ENCODE measurements around the gene KLHL29. TPM values are rescaled to one million over a fixed set of nuclear protein-coding genes. Genes with fewer than 3 reads are reported as not detected.

KLHL29 gene
- total RNA-seq, 1 experiment from 2014 or later: 12.2 TPM

DNA sequence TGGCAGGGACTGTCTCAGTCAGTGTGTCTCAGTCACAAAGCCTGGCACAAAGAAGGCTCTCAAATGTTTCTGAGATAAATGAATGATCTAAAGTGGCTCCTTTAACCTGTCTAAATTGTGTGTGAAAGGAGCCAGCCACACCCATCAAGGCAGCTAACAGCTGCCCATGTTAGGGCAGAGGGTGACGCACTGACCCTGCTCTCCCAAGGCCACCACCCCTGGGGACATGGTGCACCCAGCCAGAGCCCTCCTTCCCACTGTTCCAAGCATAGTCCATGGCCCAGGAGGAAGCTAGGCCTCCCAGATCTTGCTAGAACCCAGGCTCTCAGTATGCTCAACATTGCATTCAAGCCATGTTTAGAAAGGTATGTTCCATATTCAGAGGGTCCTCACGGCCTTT, 100.3 kb downstream of the KLHL29 start:
- intact Hi-C loops (cut with micrococcal nuclease; ENCODE audit: unreplicated experiment): no loop called here

DNA sequence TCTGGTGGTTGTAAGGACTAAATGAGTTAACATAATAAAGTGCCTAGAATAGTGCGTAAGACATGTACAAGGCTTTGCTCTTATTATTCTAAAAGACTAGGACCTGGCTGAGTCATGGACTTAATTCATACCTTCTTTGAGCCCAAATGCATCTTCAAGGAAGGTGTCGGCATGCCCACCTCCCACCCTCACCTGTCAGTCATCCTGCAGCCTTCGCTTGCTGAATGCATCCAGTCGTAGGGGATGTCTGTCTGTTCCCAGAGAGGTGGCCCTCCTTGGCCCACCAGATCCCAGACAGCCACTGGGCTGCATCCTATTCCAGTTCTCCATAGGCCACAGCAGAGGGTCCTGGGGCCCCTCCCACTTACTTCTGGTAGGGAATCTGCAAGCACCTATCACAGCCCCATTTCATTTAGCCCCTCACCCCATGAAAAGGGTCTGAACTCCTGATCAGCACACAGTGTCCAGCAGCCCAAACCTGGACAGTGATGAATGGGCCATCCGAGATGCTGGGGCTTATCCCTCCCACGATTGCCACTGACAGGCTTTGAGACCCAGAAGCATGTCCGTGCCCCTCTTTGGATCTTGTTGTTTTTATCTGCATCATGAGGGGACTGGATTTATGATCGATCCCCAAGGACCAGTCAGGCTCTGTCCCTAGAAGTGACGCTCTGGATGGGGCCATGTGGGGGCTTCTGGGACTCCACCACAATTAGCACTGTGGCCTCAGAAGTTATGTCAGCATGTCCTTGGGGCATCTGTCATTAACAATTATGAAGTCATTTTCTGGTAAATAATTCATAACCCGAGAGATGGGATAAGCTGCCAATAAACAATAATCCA, 101.1 kb downstream of the KLHL29 start:
- no peak for DNase-seq (ENCODE audit: low spot score)
- no peaks in the 10 kb centered on the region for H3K36me3 ChIP-seq (ENCODE audit: insufficient read depth, low read length, poor library complexity, severe bottlenecking)
- no peak overlapping the region for H3K27ac ChIP-seq (ENCODE audit: low read depth, low read length, poor library complexity, severe bottlenecking)
- H3K9me3 ChIP-seq (ENCODE audit: low read depth, low read length, poor library complexity, severe bottlenecking): no peaks in the 10 kb centered on the region
- H3K27me3 ChIP-seq (replicated peaks; ENCODE audit: insufficient read depth, low read depth, low read length, poor library complexity): no peaks in the 10 kb centered on the region
- CTCF ChIA-PET: no interaction called here
- H3K4me1 ChIP-seq (ENCODE audit: insufficient read depth, low read length, poor library complexity, severe bottlenecking): peaks cover 5% of the 10 kb centered on the region
- TF ChIP-seq CTCF (conservative IDR thresholded peaks at IDR 0.05; ENCODE audit: low read depth, low read length): no peak
- no peak for TF ChIP-seq EZH2 (IDR thresholded peaks at IDR 0.05; ENCODE audit: borderline replicate concordance, low read depth, low read length, poor library complexity, severe bottlenecking)
- intact Hi-C loops (cut with micrococcal nuclease; ENCODE audit: unreplicated experiment): no loop called here
- H3K4me3 ChIP-seq (ENCODE audit: low read depth, low read length, poor library complexity, severe bottlenecking): no peak overlapping the region
- POLR2A ChIA-PET (ENCODE audit: low non-redundant PET): no interaction called here
- no TSS peak for BruUV-seq (replicated peaks)

More for the DNA sequence above, 100.3 kb downstream of the KLHL29 start:
- Histone ChIP-seq H3K27ac (ENCODE audit: low read depth, low read length, poor library complexity, severe bottlenecking) (no peak overlapping the region), H3K9me3 (ENCODE audit: low read depth, low read length, poor library complexity, severe bottlenecking) (no peaks in the 10 kb centered on the region), H3K27me3 (replicated peaks; ENCODE audit: insufficient read depth, low read depth, low read length, poor library complexity) (no peaks in the 10 kb centered on the region), H3K4me1 (ENCODE audit: insufficient read depth, low read length, poor library complexity, severe bottlenecking) (peaks cover 13% of the 10 kb centered on the region), H3K4me3 (ENCODE audit: low read depth, low read length, poor library complexity, severe bottlenecking) (no peak overlapping the region), H3K36me3 (ENCODE audit: insufficient read depth, low read length, poor library complexity, severe bottlenecking) (no peaks in the 10 kb centered on the region)
- no peak for TF ChIP-seq CTCF (conservative IDR thresholded peaks at IDR 0.05; ENCODE audit: low read depth, low read length)
- TF ChIP-seq EZH2 (IDR thresholded peaks at IDR 0.05; ENCODE audit: borderline replicate concordance, low read depth, low read length, poor library complexity, severe bottlenecking): no peak
- ChIA-PET CTCF (no interaction called here), POLR2A (ENCODE audit: low non-redundant PET) (no interaction called here)
- no TSS peak for BruUV-seq (replicated peaks)
- no peak for DNase-seq (ENCODE audit: low spot score)

DNA sequence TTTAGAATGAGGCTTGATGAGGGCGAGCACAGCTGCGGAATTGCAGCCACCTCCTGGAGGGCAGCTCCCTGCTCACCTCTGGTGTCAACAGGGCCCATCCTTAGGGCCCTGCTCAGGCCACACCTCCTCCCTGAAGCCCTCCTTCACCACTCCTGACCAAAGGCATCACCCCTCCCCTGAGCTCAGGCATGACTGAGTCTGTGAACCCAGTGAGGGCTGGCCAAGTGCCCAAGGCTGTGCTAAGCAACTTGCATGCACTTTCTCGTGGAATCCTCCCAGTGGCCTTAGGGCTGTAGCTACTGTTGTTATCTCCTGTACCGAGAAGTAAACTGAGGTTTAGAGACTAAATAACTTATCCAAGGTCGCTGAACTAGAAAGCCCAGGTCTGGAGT, 101.7 kb downstream of the KLHL29 start:
- H3K9me3 ChIP-seq (ENCODE audit: low read depth, low read length, poor library complexity, severe bottlenecking): no peaks in the 10 kb centered on the region
- intact Hi-C loops (cut with micrococcal nuclease; ENCODE audit: unreplicated experiment): no loop called here
- no peak overlapping the region for H3K4me3 ChIP-seq (ENCODE audit: low read depth, low read length, poor library complexity, severe bottlenecking)
- no peaks in the 10 kb centered on the region for H3K36me3 ChIP-seq (ENCODE audit: insufficient read depth, low read length, poor library complexity, severe bottlenecking)
- no peaks in the 10 kb centered on the region for H3K27me3 ChIP-seq (replicated peaks; ENCODE audit: insufficient read depth, low read depth, low read length, poor library complexity)
- DNase-seq (ENCODE audit: low spot score): no peak
- CTCF ChIA-PET: no interaction called here
- H3K4me1 ChIP-seq (ENCODE audit: insufficient read depth, low read length, poor library complexity, severe bottlenecking): no peaks in the 10 kb centered on the region
- H3K27ac ChIP-seq (ENCODE audit: low read depth, low read length, poor library complexity, severe bottlenecking): no peak overlapping the region
- no TSS peak for BruUV-seq (replicated peaks)
- no peak for TF ChIP-seq CTCF (conservative IDR thresholded peaks at IDR 0.05; ENCODE audit: low read depth, low read length)
- TF ChIP-seq EZH2 (IDR thresholded peaks at IDR 0.05; ENCODE audit: borderline replicate concordance, low read depth, low read length, poor library complexity, severe bottlenecking): no peak
- POLR2A ChIA-PET (ENCODE audit: low non-redundant PET): no interaction called here
